HCT116 (cell line): ENCODE measurements around the gene HIVEP2. TPM values are rescaled to one million over a fixed set of nuclear protein-coding genes. Genes with fewer than 3 reads are reported as not detected.

Experiments used
- ATAC-seq: fragments of 200-7000 bp; cut with Tn5 transposase; 2 replicates; pipeline ENCODE4 v1.9.1; 2020; ENCODE audit warnings: mild to moderate bottlenecking, moderate library complexity
- BruUV-seq: library from RNA; stranded (reverse); fragments of 400-500 nt; replicated peaks from 2 replicates; lab custom pipeline; 2021; lab: Mats Ljungman, UMichigan
- CTCF ChIA-PET: fragments of 300-600 bp; sonication (Branson Sonifier 250); formaldehyde crosslinking; loops from one replicate; lab custom pipeline; 2021; ENCODE audit warnings: antibody characterized with exemption; lab: Charles Lee
- POLR2A ChIA-PET: fragments of 300-600, 350-600 bp; sonication (Branson Sonifier 250); formaldehyde crosslinking; loops from one replicate; lab custom pipeline; 2021; ENCODE audit warnings: antibody characterized with exemption; lab: Charles Lee
- RAD21 ChIA-PET, 2 experiments: fragments of 300-600 bp; sonication (Branson Sonifier 250); formaldehyde crosslinking; loops; one replicate each; lab custom pipeline; 2023; ENCODE audit warnings: low total read pairs in 2 of 2; ENCODE audit not compliant: uncharacterized antibody in 2 of 2, unreplicated experiment in 2 of 2, low non-redundant PET in 1 of 2; lab: Charles Lee
- DNase-seq: peaks from one replicate; pipeline ENCODE4 v3.0.0-alpha.2; 2010; ENCODE audit warnings: low read depth, low spot score
- H2AFZ ChIP-seq: fragments of 200-600 bp; shearing (Covaris generic), sonication (generic); 2 replicates; pipeline ENCODE4 v1.6.1; 2017; ENCODE audit warnings: low read depth, mixed run types, mixed read lengths, antibody characterized with exemption, low read length; ENCODE audit not compliant: poor library complexity, severe bottlenecking
- H3K27ac ChIP-seq: 2 replicates; pipeline ENCODE4 v1.5.1; 2012; ENCODE audit warnings: low read depth, low read length
- H3K27me3 ChIP-seq: fragments of 200-600 bp; sonication (generic); 2 replicates; pipeline ENCODE4 v1.6.1; 2016; ENCODE audit warnings: mixed run types, low read length, mixed read lengths; ENCODE audit not compliant: insufficient read depth
- H3K36me3 ChIP-seq, 2 experiments: fragments of 200-500 bp in 1 of 2; fragments of 200-600 bp in 1 of 2; sonication (Bioruptor generic) in 1 of 2; sonication (generic) in 1 of 2; 2 replicates each; pipeline versions ENCODE4 v1.5.1 to v1.6.1; 2014 to 2016; ENCODE audit warnings: low read length in 2 of 2, inconsistent platforms in 1 of 2, mixed read lengths in 1 of 2, mixed run types in 1 of 2; ENCODE audit not compliant: insufficient read depth in 2 of 2, control insufficient read depth in 1 of 2
- H3K4me1 ChIP-seq, 2 experiments: fragments of 200-600 bp in 1 of 2; sonication (generic) in 1 of 2; 2 replicates each; pipeline versions ENCODE4 v1.5.1 to v1.6.1; 2012 to 2017; ENCODE audit warnings: low read length in 2 of 2, inconsistent platforms in 1 of 2, mild to moderate bottlenecking in 1 of 2, mixed read lengths in 1 of 2, mixed run types in 1 of 2, moderate library complexity in 1 of 2; ENCODE audit not compliant: insufficient read depth in 2 of 2, control insufficient read depth in 1 of 2
- H3K4me2 ChIP-seq: fragments of 200-600 bp; sonication (generic); 2 replicates; pipeline ENCODE4 v1.6.1; 2017; ENCODE audit warnings: mixed run types, low read length, mixed read lengths
- H3K4me3 ChIP-seq, 2 experiments: fragments of 200-600 bp in 1 of 2; sonication (generic) in 1 of 2; replicated peaks in 1 of 2; 2 replicates each; pipeline ENCODE4 v1.5.1; 2011 to 2016; ENCODE audit warnings: low read length in 2 of 2, control low read depth in 1 of 2, low read depth in 1 of 2, mild to moderate bottlenecking in 1 of 2, mixed read lengths in 1 of 2, mixed run types in 1 of 2
- H3K79me2 ChIP-seq: fragments of 200-600 bp; sonication (generic); 2 replicates; pipeline ENCODE4 v1.6.1; 2017; ENCODE audit warnings: mild to moderate bottlenecking, mixed run types, low read length, moderate library complexity, mixed read lengths; ENCODE audit not compliant: insufficient read depth
- H3K9ac ChIP-seq: fragments of 200-600 bp; sonication (generic); 2 replicates; pipeline ENCODE4 v1.6.1; 2016; ENCODE audit warnings: low read length, mixed read lengths
- H3K9me2 ChIP-seq: fragments of 200-600 bp; sonication (generic), shearing (Covaris generic); 2 replicates; pipeline ENCODE4 v1.6.1; 2017; ENCODE audit warnings: mixed run types, mild to moderate bottlenecking, moderate library complexity; ENCODE audit not compliant: insufficient read depth
- H3K9me3 ChIP-seq, 2 experiments: fragments of 200-500 bp in 1 of 2; fragments of 200-600 bp in 1 of 2; sonication (Bioruptor generic) in 1 of 2; sonication (generic) in 1 of 2; 2 replicates each; pipeline ENCODE4 v1.6.1; 2014 to 2017; ENCODE audit warnings: low read length in 2 of 2, mixed read lengths in 2 of 2, inconsistent platforms in 1 of 2, low read depth in 1 of 2, mild to moderate bottlenecking in 1 of 2, mixed run types in 1 of 2, moderate library complexity in 1 of 2; ENCODE audit not compliant: control insufficient read depth in 1 of 2, insufficient read depth in 1 of 2
- H4K20me1 ChIP-seq: fragments of 200-600 bp; sonication (generic), shearing (Covaris generic); 2 replicates; pipeline ENCODE4 v1.6.1; 2017; ENCODE audit warnings: mixed run types, mild to moderate bottlenecking, moderate library complexity; ENCODE audit not compliant: insufficient read depth
- CBX3 ChIP-seq: IDR thresholded peaks from 2 replicates; pipeline ENCODE4 v1.6.1; 2012; ENCODE audit warnings: low read depth
- CEBPB ChIP-seq: IDR thresholded peaks from 2 replicates; pipeline ENCODE4 v1.6.1; 2012; ENCODE audit warnings: low read depth
- ELF1 ChIP-seq: IDR thresholded peaks from 2 replicates; pipeline ENCODE4 v1.6.1; 2012; ENCODE audit warnings: low read depth, borderline replicate concordance
- EZH2 ChIP-seq: fragments of 200-600 bp; sonication (generic); IDR thresholded peaks from 2 replicates; pipeline ENCODE4 v1.6.1; 2017; ENCODE audit warnings: antibody characterized with exemption, mixed run types
- FOSL1 ChIP-seq: IDR thresholded peaks from 2 replicates; pipeline ENCODE4 v1.6.1; 2012; ENCODE audit warnings: low read depth
- POLR2A ChIP-seq: IDR thresholded peaks from 2 replicates; pipeline ENCODE4 v1.7.0; 2011; ENCODE audit warnings: borderline replicate concordance; ENCODE audit not compliant: insufficient read depth, insufficient read length; ENCODE audit errors: extremely low read depth
- RAD21 ChIP-seq: IDR thresholded peaks from 2 replicates; pipeline ENCODE4 v1.6.1; 2012; ENCODE audit warnings: low read depth, mild to moderate bottlenecking
- SP1 ChIP-seq: IDR thresholded peaks from 2 replicates; pipeline ENCODE4 v1.6.1; 2012; ENCODE audit warnings: low read depth
- TCF7L2 ChIP-seq: IDR thresholded peaks from 2 replicates; pipeline ENCODE4 v1.7.0; 2011; ENCODE audit warnings: borderline replicate concordance, inconsistent platforms; ENCODE audit not compliant: insufficient read depth, insufficient read length; ENCODE audit errors: extremely low read depth
- YY1 ChIP-seq: IDR thresholded peaks from 2 replicates; pipeline ENCODE4 v1.6.1; 2011; ENCODE audit warnings: low read length, low read depth, moderate library complexity, mild to moderate bottlenecking; ENCODE audit not compliant: insufficient replicate concordance; ENCODE audit errors: extremely low read depth
- ZNF274 ChIP-seq: fragments of 200-500 bp; sonication (Bioruptor generic); IDR thresholded peaks from 2 replicates; pipeline ENCODE4 v1.6.1; 2014; ENCODE audit warnings: mild to moderate bottlenecking, low read depth, low read length, inconsistent platforms
- intact Hi-C: fragments of 100-400 bp; cut with micrococcal nuclease; formaldehyde crosslinking; loops from 2 replicates; pipeline ENCODE4 v1.10.0; 2022
- total RNA-seq: library from RNA; stranded (reverse); gene quantifications from one replicate; pipeline ENCODE4 v1.2.1, GENCODE V29; 2021; ENCODE audit not compliant: unreplicated experiment
- TF ChIP-seq, protein P1 (sequence below): IDR thresholded peaks from 2 replicates; pipeline ENCODE4 v1.6.1; 2011; ENCODE audit warnings: mild to moderate bottlenecking, low read length, moderate library complexity; ENCODE audit not compliant: insufficient replicate concordance; ENCODE audit errors: extremely low read depth
- TF ChIP-seq, protein P2 (sequence below), 3 experiments: fragments of 200-600 bp in 1 of 3; sonication (generic) in 1 of 3; IDR thresholded peaks in 2 of 3; conservative IDR thresholded peaks in 1 of 3; 2 replicates each; pipeline ENCODE4 v1.5.1; 2012 to 2017; ENCODE audit warnings: low read depth in 2 of 3, low read length in 2 of 3, antibody characterized with exemption in 1 of 3, borderline replicate concordance in 1 of 3, control low read depth in 1 of 3, mild to moderate bottlenecking in 1 of 3, mixed read lengths in 1 of 3, mixed run types in 1 of 3, moderate library complexity in 1 of 3; ENCODE audit not compliant: insufficient read depth in 1 of 3
- TF ChIP-seq, protein P3 (sequence below): IDR thresholded peaks from 2 replicates; pipeline ENCODE4 v1.6.1; 2012
- TF ChIP-seq, protein P4 (sequence below): IDR thresholded peaks from 2 replicates; pipeline ENCODE4 v1.6.1; 2012

Gene HIVEP2
- total RNA-seq, 1 experiment from 2014 or later = 8.1 TPM

DNA sequence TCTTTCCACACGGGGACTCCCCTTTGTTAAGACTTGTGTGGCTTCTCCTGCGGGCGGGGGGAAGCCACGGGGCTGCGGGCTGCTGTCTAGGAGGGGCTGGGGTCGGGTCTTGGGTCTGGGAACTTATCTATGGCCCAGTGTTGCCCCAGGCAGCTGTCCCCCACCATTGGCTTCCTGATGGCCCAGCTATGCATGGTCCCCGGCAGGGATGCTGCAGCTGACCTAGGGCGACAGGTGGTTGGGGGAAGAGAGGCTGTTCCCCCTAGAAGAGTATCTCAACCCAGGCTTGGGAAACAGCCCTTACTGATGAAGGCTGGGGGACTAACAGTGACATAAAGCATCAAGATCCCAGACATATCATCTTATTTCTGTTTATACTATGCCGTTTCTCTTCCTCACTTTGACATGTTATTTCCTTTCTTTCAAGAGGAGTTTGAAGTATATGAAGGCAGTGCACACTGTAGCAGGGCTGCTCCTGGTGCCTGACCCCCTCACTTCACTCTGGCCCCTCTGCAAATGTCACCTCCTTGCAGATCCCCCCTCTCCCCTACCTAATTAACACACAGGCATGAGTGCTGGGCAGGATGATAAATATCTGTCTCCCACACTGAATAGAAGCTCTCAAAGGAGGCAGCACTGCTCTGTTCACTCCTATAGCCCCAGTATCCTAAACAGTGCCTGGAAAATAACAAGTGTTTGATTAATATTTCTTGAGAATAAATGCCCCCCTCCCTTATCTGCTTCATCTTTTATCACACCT is 87.0 kb downstream of the HIVEP2 start:
- DNase-seq = no peak
- H3K4me1 ChIP-seq = peaks cover 0 to 10% of the 10 kb centered on the region in 2 experiments; a peak in 1 of 4 replicates
- H3K9ac ChIP-seq = no peak overlapping the region
- no peak for ATAC-seq
- no peaks in the 10 kb centered on the region for H3K79me2 ChIP-seq
- no peak overlapping the region for H3K4me3 ChIP-seq
- H4K20me1 ChIP-seq = no peaks in the 10 kb centered on the region
- POLR2A ChIA-PET = no interaction called here
- intact Hi-C loops = no loop called here
- no TSS peak for BruUV-seq
- H3K27ac ChIP-seq = no peak overlapping the region
- no peaks in the 10 kb centered on the region for H3K36me3 ChIP-seq
- H3K27me3 ChIP-seq = no peaks in the 10 kb centered on the region
- H2AFZ ChIP-seq = no peak overlapping the region
- RAD21 ChIA-PET = no interaction called here
- no peak for TF ChIP-seq POLR2A
- TF ChIP-seq FOSL1 = no peak
- TF ChIP-seq, protein P1, sequence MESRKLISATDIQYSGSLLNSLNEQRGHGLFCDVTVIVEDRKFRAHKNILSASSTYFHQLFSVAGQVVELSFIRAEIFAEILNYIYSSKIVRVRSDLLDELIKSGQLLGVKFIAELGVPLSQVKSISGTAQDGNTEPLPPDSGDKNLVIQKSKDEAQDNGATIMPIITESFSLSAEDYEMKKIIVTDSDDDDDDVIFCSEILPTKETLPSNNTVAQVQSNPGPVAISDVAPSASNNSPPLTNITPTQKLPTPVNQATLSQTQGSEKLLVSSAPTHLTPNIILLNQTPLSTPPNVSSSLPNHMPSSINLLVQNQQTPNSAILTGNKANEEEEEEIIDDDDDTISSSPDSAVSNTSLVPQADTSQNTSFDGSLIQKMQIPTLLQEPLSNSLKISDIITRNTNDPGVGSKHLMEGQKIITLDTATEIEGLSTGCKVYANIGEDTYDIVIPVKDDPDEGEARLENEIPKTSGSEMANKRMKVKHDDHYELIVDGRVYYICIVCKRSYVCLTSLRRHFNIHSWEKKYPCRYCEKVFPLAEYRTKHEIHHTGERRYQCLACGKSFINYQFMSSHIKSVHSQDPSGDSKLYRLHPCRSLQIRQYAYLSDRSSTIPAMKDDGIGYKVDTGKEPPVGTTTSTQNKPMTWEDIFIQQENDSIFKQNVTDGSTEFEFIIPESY = no peak
- no peak for TF ChIP-seq YY1
- TF ChIP-seq, protein P2, sequence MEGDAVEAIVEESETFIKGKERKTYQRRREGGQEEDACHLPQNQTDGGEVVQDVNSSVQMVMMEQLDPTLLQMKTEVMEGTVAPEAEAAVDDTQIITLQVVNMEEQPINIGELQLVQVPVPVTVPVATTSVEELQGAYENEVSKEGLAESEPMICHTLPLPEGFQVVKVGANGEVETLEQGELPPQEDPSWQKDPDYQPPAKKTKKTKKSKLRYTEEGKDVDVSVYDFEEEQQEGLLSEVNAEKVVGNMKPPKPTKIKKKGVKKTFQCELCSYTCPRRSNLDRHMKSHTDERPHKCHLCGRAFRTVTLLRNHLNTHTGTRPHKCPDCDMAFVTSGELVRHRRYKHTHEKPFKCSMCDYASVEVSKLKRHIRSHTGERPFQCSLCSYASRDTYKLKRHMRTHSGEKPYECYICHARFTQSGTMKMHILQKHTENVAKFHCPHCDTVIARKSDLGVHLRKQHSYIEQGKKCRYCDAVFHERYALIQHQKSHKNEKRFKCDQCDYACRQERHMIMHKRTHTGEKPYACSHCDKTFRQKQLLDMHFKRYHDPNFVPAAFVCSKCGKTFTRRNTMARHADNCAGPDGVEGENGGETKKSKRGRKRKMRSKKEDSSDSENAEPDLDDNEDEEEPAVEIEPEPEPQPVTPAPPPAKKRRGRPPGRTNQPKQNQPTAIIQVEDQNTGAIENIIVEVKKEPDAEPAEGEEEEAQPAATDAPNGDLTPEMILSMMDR (IDR thresholded peaks at IDR 0.05 in 2 of 3, conservative IDR thresholded peaks at IDR 0.05 in 1 of 3; ENCODE audit: borderline replicate concordance in 1 of 3, insufficient read depth in 1 of 3, low read depth in 2 of 3, low read length in 2 of 3) = no peak
- no peak for TF ChIP-seq EZH2
- TF ChIP-seq SP1 = no peak
- TF ChIP-seq, protein P3, sequence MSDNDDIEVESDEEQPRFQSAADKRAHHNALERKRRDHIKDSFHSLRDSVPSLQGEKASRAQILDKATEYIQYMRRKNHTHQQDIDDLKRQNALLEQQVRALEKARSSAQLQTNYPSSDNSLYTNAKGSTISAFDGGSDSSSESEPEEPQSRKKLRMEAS = no peak
- no peak for TF ChIP-seq ZNF274
- no peak for TF ChIP-seq TCF7L2
- no peak for TF ChIP-seq ELF1
- TF ChIP-seq CEBPB = no peak
- TF ChIP-seq RAD21 = no peak
- no peak for TF ChIP-seq CBX3
- TF ChIP-seq, protein P4, sequence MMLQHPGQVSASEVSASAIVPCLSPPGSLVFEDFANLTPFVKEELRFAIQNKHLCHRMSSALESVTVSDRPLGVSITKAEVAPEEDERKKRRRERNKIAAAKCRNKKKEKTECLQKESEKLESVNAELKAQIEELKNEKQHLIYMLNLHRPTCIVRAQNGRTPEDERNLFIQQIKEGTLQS = no peak
- CTCF ChIA-PET = no interaction called here
- H3K9me3 ChIP-seq = no peaks in the 10 kb centered on the region
- no peaks in the 10 kb centered on the region for H3K9me2 ChIP-seq
- H3K4me2 ChIP-seq = no peak overlapping the region
